Motor neuron (in vitro differentiated cells): ENCODE data around the gene CLEC4D. TPM values are rescaled to one million over a fixed set of nuclear protein-coding genes. Genes with fewer than 3 reads are reported as not detected.
"Not testable (repeated sequence)": the region's sequence is repeated elsewhere in the genome, so short reads cannot be mapped to it uniquely, and the experiment has no call there.

ENCODE experiments used
- ATAC-seq, 8 experiments: fragments of 200-7000 bp; cut with Tn5 transposase; replicated peaks in 6 of 8; 2 replicates each; pipeline ENCODE4 v1.8.0; 2021; ENCODE audit warnings: mild to moderate bottlenecking in 8 of 8, moderate library complexity in 8 of 8
- H3K27ac ChIP-seq, 2 donors: fragments of 250-450 bp; sonication (Bioruptor Pico); 2 replicates each; pipeline ENCODE4 v1.9.0; 2021; ENCODE audit warnings: antibody characterized with exemption in 2 of 2, mild to moderate bottlenecking in 2 of 2, moderate library complexity in 1 of 2
- H3K4me1 ChIP-seq, 2 donors: fragments of 250-450 bp; sonication (Bioruptor Pico); replicated peaks in 1 of 2; 2 replicates each; pipeline ENCODE4 v1.6.1; 2021; ENCODE audit warnings: antibody characterized with exemption in 2 of 2, mild to moderate bottlenecking in 2 of 2, moderate library complexity in 1 of 2
- H3K4me3 ChIP-seq, 5 donors: fragments of 250-450 bp; sonication (Bioruptor Pico); 2 replicates each; pipeline ENCODE4 v1.9.0; 2021; ENCODE audit warnings: antibody characterized with exemption in 5 of 5, mild to moderate bottlenecking in 5 of 5, moderate library complexity in 4 of 5
- WGBS, 10 experiments: fragments of 450-650 bp; shearing (Covaris generic); methylation state at CpG; one replicate each; pipeline ENCODE4 v1.0.0; 2022; 5-methylcytosine and 5-hydroxymethylcytosine counted together
- in situ Hi-C, 9 experiments: fragments of 400-800 bp; cut with MboI; loops; one replicate each; pipeline ENCODE4 v1.15.0; 2021; ENCODE audit warnings: low sequenced_read_pairs in 9 of 9, low pct_unique_long_range_greater_than_20kb in 2 of 9; ENCODE audit not compliant: unreplicated experiment in 9 of 9
- total RNA-seq, 8 experiments: library from RNA; unstranded; fragments of 300-600 nt; gene quantifications; 2 replicates each; pipeline versions ENCODE4 v1.2.3 to v1.2.4, GENCODE V29; 2022

The CLEC4D gene
- under 1 TPM in 2 of 8 experiments, not detected in 6; 0.11 to 0.38 TPM for total RNA-seq

DNA sequence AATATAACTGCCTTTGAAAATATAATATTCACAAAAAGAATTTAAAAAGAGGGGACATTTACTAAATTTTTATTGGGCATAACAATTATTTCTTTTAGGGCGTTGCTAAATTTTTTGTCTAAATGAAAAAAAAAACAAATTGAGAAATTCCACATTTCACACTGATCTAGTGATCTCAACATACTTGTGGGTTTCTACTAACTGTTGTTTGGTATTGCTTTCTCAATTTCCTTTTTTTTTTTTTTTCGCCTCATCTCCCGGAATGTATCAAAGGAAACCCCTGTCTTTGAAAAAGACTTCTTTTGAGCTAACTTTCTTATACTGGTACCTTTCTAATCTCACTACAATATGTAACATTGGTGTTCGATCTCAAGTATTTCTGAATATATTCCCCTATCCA, at the start of gene CLEC4D:
TSS of gene CLEC4D (plus strand) at position 248 of the 400 bp plus-strand sequence. CDS start 230 bp downstream, outside the sequence.
- in situ Hi-C loops = no loop called here
- 8 to 98% (median 88%) methylated on average over 1 to 4 of the region's 4 CpGs for WGBS, 10 experiments
- Histone ChIP-seq H3K4me3 (no peak within 1 kb of the TSS), H3K27ac (no peak within 1 kb of the TSS), H3K4me1 (no peaks in the 10 kb centered on the region)
- ATAC-seq = no peak

DNA sequence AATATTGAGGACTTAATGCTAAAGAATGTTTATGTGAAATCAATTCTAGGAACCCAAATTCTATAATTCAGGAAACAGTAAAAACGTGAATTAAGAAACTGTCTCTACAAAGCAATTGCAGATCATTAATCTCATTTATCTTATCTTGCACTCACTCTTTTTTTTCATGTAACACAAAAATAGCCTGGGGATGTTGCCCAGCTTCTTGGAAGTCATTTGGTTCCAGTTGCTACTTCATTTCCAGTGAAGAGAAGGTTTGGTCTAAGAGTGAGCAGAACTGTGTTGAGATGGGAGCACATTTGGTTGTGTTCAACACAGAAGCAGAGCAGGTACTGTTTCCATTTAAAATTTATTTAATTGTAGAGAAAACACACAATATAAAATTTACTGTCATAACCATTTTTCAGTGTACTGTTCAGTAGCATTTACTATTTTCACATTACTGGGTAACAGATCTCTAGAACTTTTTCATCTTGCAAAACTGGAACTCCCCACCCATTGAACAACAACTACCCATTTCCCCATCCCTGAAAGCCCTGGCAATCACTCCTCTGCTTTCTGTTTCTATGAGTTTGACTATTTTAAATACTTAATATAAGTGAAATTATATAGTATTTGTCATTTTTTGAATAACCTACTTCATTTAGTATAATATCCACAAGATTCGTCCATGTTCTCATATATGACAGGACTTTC, 47.9 kb upstream of the CLEC4D start:
- no peak overlapping the region for H3K4me3 ChIP-seq
- in situ Hi-C loops = no loop called here
- 0 to 57% (median 17%) methylated on average over 1 to 2 of the region's 2 CpGs for WGBS, 10 experiments
- no peaks in the 10 kb centered on the region for H3K4me1 ChIP-seq
- no peak overlapping the region for H3K27ac ChIP-seq
- no peak for ATAC-seq

DNA sequence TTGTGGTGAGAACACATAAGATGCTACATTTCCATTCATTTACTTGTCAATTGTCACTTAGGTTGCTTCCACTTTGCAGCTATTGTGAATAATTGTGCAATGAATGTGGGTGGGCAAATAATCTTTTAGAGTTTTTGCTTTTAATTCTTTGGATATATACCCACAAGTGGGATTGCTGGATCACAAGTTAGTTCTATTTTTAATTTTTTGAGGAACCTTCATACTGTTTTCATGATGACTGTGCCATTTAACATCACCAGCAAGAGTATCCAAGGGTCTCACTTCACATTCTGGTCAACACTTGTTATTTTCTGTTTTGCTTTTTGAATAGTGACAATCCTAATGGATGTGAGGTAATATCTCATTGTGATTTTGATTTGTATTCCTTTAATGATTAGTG, 47.1 kb upstream of the CLEC4D start:
- in situ Hi-C loops = no loop called here
- H3K27ac ChIP-seq = no peak overlapping the region
- no peak for ATAC-seq
- H3K4me1 ChIP-seq = no peaks in the 10 kb centered on the region
- no peak overlapping the region for H3K4me3 ChIP-seq

DNA sequence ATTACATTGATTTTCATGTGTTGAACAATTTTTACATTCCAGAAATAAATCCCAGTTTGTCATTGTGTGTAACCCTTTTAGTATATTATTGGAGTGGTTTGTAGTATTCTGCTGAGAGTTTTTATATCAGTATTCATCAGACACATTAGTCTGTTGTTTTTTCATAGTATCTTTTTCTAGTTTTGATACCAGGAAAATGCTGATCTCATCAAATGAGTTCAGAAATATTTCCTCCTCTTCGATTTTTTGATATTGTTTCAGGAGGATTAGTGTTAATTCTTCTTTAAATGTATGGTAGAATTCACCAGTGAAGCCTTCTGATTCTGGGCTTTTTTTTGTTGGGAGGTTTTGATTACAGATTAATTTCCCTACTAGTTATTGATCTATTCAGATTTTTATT, 42.2 kb upstream of the CLEC4D start:
- Histone ChIP-seq H3K27ac (no peak overlapping the region), H3K4me3 (no peak overlapping the region), H3K4me1 (peaks cover 6% of the 10 kb centered on the region in 2 donors)
- in situ Hi-C loops = no loop called here
- WGBS, 10 experiments = 0 to 90% (median 18%) methylated on average over 1 of the region's 1 CpG
- no peak for ATAC-seq

DNA sequence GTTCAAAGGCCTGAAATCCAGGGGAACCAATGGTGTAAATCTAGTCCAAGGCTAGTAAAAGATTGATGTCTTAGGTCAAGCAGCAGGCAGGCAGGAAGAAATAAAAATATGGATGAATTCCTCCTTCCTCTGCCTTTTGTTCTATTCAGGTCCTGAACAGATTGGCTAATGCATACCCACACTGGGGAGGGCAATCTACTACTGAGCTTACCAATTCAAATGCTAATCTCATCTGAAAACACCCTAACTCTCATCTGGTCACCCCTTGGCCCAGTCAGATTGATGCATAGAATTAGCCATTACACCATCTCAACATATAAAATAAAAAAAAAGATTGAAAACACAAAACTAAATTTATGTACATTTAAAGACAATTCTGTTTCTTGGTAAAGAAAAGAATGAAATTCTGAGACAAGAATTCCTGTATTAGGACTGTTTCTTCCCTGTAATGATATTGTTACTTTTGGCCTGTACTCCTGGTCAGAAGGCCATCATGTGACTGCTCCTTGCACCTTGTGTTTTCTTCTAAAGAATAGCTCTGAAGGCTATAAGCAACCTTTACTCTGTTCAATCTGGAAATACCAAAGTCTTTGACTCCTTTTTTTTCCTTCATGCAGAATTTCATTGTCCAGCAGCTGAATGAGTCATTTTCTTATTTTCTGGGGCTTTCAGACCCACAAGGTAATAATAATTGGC, 37.6 kb upstream of the CLEC4D start:
- Histone ChIP-seq H3K27ac (no peak overlapping the region), H3K4me3 (no peak overlapping the region), H3K4me1 (peaks cover 6% of the 10 kb centered on the region in 2 donors)
- in situ Hi-C loops = no loop called here
- ATAC-seq = peak in 3 of 8 experiments; percentile 43 to 67 (median 67)

DNA sequence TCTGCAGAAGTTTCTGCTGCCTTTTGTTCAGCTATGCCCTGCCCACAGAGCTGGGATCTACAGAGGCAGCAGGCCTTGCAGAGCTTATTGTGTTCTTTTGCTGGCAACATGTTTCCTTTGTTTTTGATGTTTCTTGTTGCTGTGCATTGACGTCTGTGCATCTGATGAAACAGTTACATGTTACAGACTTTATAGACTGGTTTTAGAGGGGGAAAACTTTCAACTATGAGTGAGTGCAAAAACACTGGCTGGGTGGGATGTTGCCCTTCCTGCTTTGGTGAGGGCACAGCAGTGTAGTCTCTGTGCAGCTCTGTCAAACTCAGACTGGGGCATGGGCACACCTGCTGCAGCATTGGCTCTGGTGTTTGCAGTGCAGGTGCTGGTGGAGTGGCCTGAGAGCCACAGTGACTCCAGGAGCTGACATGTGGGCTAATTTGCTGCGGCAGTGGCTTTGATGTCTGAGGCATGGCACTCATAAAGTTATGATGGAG, 30.7 kb upstream of the CLEC4D start:
- no peak overlapping the region for H3K4me3 ChIP-seq
- H3K4me1 ChIP-seq = peaks cover 0 to 9% of the 10 kb centered on the region in 2 donors
- 0 to 80% (median 27%) methylated on average over 1 to 2 of the region's 2 CpGs; no CpG with 5 or more reads in 6 of the 10 experiments for WGBS, 10 experiments
- ATAC-seq = peak in 5 of 8 experiments; percentile 27 to 68 (median 56)
- peak overlapping the region in 1 of 2 donors; percentile 19 for H3K27ac ChIP-seq
- in situ Hi-C loops = no loop called here

DNA sequence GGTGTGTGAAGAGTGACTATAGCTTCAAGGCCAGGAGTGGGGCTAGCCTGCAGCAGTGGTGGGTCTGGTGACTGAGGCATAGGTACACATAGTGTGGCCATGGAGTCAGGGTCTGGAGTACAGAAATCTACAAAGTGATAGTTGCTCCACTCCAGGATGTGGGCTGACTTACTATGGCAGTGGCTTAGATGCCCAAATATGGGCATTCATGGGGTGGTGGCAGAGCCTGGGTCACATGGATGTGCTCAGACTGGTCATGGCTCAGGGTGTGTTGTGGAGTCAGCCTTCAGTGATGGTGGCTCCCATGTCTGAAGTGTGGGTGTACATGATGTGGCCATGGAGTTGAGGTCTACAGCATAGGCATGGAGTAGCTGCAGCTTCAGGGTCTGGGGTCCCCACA, 30.2 kb upstream of the CLEC4D start:
- ATAC-seq = no peak
- H3K27ac ChIP-seq = no peak overlapping the region
- peaks cover 0 to 9% of the 10 kb centered on the region in 2 donors for H3K4me1 ChIP-seq
- no peak overlapping the region for H3K4me3 ChIP-seq
- in situ Hi-C loops = no loop called here

DNA sequence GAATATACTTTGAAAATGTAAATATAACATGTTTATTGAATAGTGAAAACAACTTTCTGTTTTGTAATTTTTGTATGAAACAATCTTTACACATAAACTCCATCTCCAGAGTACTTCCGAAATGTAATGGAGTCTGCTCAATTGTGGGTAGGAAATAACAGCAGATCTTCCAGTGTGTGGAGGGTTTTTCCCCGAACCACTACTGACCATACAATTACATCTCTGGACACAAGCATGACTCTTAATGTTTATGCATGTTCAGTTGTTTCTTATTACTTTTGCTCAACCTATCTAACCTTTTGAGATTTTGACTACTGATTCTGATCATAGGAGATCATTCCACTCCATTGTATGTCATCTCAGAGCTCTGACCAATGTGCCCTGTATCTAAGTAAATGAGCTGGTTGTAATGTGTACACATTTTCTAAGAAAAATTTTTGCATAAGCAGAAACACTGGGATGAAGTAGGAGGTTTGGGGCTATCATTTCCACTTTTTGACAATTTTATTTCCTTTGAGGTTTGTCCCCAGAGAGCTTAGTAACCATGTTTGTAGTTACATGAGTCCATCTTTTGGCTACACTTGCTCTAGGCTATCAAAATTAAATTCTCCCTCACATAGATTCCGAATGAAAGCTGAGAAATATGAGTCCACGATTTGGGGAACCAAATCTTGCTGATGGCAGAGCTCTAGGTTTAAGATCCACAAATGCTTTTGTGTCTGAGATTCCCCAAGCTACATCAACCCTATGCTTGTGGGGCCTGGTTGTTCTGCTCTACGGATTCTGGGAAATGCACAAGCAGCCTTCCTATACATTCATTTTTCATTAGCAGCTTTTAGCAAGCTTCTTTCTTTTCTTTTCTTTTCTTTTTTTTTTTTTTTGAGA, 21.4 kb upstream of the CLEC4D start:
- in situ Hi-C loops = no loop called here
- 0 to 100% (median 71%) methylated on average over 1 to 5 of the region's 5 CpGs for WGBS, 10 experiments
- no peak overlapping the region for H3K4me3 ChIP-seq
- H3K4me1 ChIP-seq = peaks cover 0 to 8% of the 10 kb centered on the region in 2 donors
- H3K27ac ChIP-seq = no peak overlapping the region
- ATAC-seq = no peak

DNA sequence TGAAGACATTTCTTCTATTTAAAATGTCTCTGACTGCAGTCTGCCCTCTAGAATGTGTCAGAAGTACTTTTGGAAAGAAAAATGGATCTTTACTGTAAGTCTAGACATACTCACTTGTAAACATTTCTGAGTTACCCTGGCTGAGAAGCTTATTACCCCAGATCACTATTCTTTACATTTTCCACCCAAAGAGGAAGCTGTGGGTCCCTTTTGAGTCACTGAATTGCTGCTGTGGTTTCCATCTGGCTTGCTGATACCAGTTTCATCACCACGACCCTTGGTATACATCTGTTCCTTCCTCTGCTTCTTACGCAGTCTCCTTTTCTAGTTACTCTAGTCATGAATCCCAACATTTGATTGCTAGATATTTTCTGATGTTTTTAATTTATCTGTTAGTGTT, 20.2 kb upstream of the CLEC4D start:
- WGBS, 10 experiments = 0 to 100% (median 75%) methylated on average over 1 to 2 of the region's 2 CpGs; no CpG with 5 or more reads in 3 of the 10 experiments
- Histone ChIP-seq H3K4me3 (no peak overlapping the region), H3K27ac (no peak overlapping the region), H3K4me1 (peaks cover 0 to 8% of the 10 kb centered on the region in 2 donors)
- in situ Hi-C loops = no loop called here
- no peak for ATAC-seq

DNA sequence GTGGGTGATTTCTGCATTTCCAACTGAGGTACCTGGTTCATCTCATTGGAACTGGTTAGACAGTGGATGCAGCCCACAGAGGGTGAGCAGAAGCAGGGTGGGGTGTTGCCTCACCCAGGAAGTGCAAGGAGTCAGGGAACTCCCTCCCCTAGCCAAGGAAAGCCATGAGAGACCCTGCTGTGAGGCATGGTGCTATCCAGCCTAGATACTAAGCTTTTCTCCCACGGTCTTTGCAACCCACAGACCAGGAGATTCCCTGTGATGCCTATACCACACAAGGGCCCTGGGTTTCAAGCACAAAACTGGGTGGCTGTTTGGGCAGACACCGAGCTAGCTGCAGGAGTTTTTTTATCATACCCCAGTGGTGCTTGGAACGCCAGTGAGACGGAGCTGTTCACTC, 17.6 kb upstream of the CLEC4D start:
- in situ Hi-C loops, ATAC-seq, H3K27ac ChIP-seq, H3K4me3 ChIP-seq, H3K4me1 ChIP-seq: not testable (repeated sequence)
- 0 to 93% (median 76%) methylated on average over 1 to 2 of the region's 4 CpGs; no CpG with 5 or more reads in 6 of the 10 experiments for WGBS, 10 experiments

DNA sequence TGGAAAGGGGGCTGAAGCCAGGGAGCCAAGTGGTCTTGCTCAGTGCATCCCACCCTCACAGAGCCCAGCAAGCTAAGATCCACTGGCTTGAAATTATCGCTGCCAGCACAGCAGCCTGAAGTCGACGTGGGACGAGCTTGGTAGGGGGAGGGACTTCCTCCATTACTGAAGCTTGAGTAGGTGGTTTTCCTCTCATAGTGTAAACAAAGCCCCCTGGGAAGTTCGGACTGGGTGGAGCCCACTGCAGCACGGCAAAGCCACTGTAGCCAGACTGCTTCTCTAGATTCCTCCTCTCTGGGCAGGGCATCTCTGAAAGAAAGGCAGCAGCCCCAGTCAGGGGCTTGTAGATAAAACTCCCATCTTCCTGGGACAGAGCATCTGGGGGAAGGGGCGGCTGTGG, 17.2 kb upstream of the CLEC4D start:
- WGBS, 10 experiments = 0 to 100% (median 45%) methylated on average over 1 to 6 of the region's 7 CpGs; no CpG with 5 or more reads in 4 of the 10 experiments
- H3K4me1 ChIP-seq, H3K27ac ChIP-seq, in situ Hi-C loops, H3K4me3 ChIP-seq: not testable (repeated sequence)
- peak in 1 of 8 experiments; percentile 11 for ATAC-seq

DNA sequence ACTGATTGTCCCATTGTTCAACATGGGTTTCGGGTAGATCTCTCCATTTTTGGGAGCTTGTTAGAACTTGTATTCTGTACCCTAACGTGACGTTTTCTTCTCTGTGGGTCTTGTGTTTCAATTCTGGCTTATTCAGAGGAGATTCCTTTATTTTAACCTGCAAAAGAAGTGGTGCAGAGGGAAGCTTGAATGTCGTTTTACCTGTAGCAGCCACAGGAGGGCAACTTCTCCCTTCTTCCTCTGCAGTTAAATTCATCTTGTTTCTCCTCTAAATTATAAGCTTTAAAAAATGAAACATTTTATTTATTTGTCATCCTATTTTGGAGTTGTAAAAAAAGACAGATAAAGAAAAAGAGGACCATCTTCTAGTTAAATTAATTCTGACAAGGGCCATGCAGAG, 13.7 kb upstream of the CLEC4D start:
- no peak for ATAC-seq
- H3K4me3 ChIP-seq = no peak overlapping the region
- H3K4me1 ChIP-seq = peaks cover 0 to 8% of the 10 kb centered on the region in 2 donors
- no peak overlapping the region for H3K27ac ChIP-seq
- 0 to 83% (median 28%) methylated on average over 1 to 4 of the region's 4 CpGs for WGBS, 10 experiments
- in situ Hi-C loops = no loop called here

DNA sequence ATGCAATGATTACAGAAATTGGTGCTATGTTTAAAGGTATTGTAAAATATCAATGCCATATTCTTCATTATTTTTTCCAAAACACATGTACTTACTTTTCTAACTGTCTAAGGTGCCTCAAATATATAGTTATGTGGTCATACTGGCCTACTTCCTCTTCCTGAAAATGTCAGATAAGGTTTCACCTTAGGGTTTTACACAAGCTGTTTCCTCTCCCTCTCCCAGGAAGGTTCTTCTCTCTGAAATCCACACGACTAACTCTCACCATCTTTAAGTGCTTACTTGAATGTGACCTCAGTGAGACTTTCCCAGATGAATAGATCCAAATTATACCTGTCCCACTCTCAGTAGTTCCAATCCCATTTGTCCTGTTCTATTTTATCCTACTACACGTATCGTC, 11.6 kb upstream of the CLEC4D start:
- 13 to 85% (median 63%) methylated on average over 1 to 3 of the region's 3 CpGs; no CpG with 5 or more reads in 1 of the 10 experiments for WGBS, 10 experiments
- no peak overlapping the region for H3K27ac ChIP-seq
- no peak for ATAC-seq
- in situ Hi-C loops = no loop called here
- H3K4me1 ChIP-seq = peaks cover 0 to under 1% of the 10 kb centered on the region in 2 donors
- H3K4me3 ChIP-seq = no peak overlapping the region
